ENCODE measurements around the gene TLE7. TPM values are rescaled to one million over a fixed set of nuclear protein-coding genes. Genes with fewer than 3 reads are reported as not detected.

TLE7 gene
- total RNA-seq, 1 donor from 2014 or later: not detected

GRCh38 chr16:71431176-71431575, 10.7 kb downstream of the TLE7 start:
- Mint-ChIP-seq H3K36me3 (ENCODE audit: low read depth) (peaks cover 5% of the 10 kb centered on the region), H3K4me3 (no peak overlapping the region), H3K27ac (ENCODE audit: unreplicated experiment) (no peak overlapping the region), H3K4me1 (peaks cover 7% of the 10 kb centered on the region), H3K9me3 (peaks cover 5% of the 10 kb centered on the region), H3K27me3 (ENCODE audit: low read depth) (peaks cover 66% of the 10 kb centered on the region)
- no peak for TF ChIP-seq CTCF (conservative IDR thresholded peaks at IDR 0.05)
- no peak for DNase-seq (ENCODE audit: low read depth, low spot score)

DNA sequence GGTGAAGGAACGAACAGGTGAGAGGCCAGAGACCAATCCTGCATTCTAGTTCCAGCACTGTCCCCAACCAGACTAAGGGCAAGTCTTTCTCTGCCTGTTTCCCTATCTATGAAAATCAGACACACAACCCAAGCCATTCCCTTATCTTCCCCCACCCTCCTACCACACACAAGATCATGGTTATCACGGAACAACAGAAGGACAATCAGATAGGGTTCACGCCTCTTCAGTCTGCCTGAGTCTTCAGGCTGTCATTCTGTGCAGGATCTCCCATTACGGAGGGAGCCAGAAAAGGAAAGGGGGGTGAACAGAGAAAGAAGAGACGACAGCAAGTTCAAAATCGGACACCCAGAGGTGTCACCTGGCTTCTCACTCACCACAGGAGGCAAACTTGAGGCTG, 11.1 kb downstream of the TLE7 start:
- no peak for TF ChIP-seq CTCF (conservative IDR thresholded peaks at IDR 0.05)
- DNase-seq (ENCODE audit: low read depth, low spot score): no peak
- H3K27ac Mint-ChIP-seq (ENCODE audit: unreplicated experiment): no peak overlapping the region
- H3K36me3 Mint-ChIP-seq (ENCODE audit: low read depth): peaks cover 5% of the 10 kb centered on the region
- peaks cover 7% of the 10 kb centered on the region for H3K4me1 Mint-ChIP-seq
- H3K9me3 Mint-ChIP-seq: peaks cover 5% of the 10 kb centered on the region
- peaks cover 66% of the 10 kb centered on the region for H3K27me3 Mint-ChIP-seq (ENCODE audit: low read depth)
- no peak overlapping the region for H3K4me3 Mint-ChIP-seq

GRCh38 chr16:71429581-71429980, 12.3 kb downstream of the TLE7 start:
- TF ChIP-seq CTCF (conservative IDR thresholded peaks at IDR 0.05): no peak
- DNase-seq (ENCODE audit: low read depth, low spot score): no peak
- Mint-ChIP-seq H3K27me3 (ENCODE audit: low read depth) (peaks cover 75% of the 10 kb centered on the region), H3K36me3 (ENCODE audit: low read depth) (peaks cover 5% of the 10 kb centered on the region), H3K9me3 (peaks cover 5% of the 10 kb centered on the region), H3K27ac (ENCODE audit: unreplicated experiment) (no peak overlapping the region), H3K4me1 (peaks cover 7% of the 10 kb centered on the region), H3K4me3 (no peak overlapping the region)

DNA sequence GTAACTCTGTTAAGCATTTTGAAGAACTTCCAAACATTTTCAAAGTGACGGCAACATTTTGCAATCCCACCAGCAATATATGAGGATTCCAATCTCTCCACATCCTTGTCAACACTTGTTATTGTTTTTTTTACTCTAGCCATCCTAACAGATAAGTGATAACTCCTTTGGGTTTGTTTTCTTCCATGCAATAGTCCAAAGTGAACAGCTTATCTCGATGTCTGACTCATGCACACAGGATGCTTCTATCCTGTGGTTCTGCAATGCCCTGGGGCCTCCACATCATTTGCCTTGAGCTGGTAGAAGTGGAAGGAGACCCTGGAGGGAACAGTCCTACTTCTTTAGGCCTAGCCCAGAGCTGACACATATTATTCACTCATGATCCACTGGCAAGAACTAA, 13.0 kb downstream of the TLE7 start:
- no peak overlapping the region for H3K27ac Mint-ChIP-seq (ENCODE audit: unreplicated experiment)
- TF ChIP-seq CTCF (conservative IDR thresholded peaks at IDR 0.05): no peak
- no peak for DNase-seq (ENCODE audit: low read depth, low spot score)
- peaks cover 7% of the 10 kb centered on the region for H3K4me1 Mint-ChIP-seq
- no peak overlapping the region for H3K4me3 Mint-ChIP-seq
- H3K9me3 Mint-ChIP-seq: peaks cover 5% of the 10 kb centered on the region
- H3K36me3 Mint-ChIP-seq (ENCODE audit: low read depth): peaks cover 5% of the 10 kb centered on the region
- H3K27me3 Mint-ChIP-seq (ENCODE audit: low read depth): peaks cover 80% of the 10 kb centered on the region

GRCh38 chr16:71428385-71428784, 13.5 kb downstream of the TLE7 start:
- DNase-seq (ENCODE audit: low read depth, low spot score): no peak
- no peak for TF ChIP-seq CTCF (conservative IDR thresholded peaks at IDR 0.05)
- H3K4me1 Mint-ChIP-seq: peaks cover 7% of the 10 kb centered on the region
- peaks cover 5% of the 10 kb centered on the region for H3K9me3 Mint-ChIP-seq
- H3K27ac Mint-ChIP-seq (ENCODE audit: unreplicated experiment): no peak overlapping the region
- H3K4me3 Mint-ChIP-seq: no peak overlapping the region
- H3K27me3 Mint-ChIP-seq (ENCODE audit: low read depth): peaks cover 83% of the 10 kb centered on the region
- peaks cover 5% of the 10 kb centered on the region for H3K36me3 Mint-ChIP-seq (ENCODE audit: low read depth)

All from neural crest cell (in vitro differentiated cells).